IgD-negative memory B cell (primary cell): ENCODE data around the gene BABAM2. TPM values are rescaled to one million over a fixed set of nuclear protein-coding genes. Genes with fewer than 3 reads are reported as not detected.
A peak's percentile ranks its signal among the peaks of the same experiment; 100 is the strongest.

ENCODE experiments used
- H3K27ac Mint-ChIP-seq, 3 donors: one replicate each; pipeline ENCODE4 v1.8.0; 2020 to 2022; ENCODE audit warnings: mild to moderate bottlenecking in 3 of 3, mixed read lengths in 3 of 3, moderate library complexity in 1 of 3
- H3K27me3 Mint-ChIP-seq: one replicate; pipeline ENCODE4 v1.8.0; 2021; ENCODE audit warnings: mixed read lengths
- H3K36me3 Mint-ChIP-seq: one replicate; pipeline ENCODE4 v1.8.0; 2020; ENCODE audit warnings: mild to moderate bottlenecking, mixed read lengths
- H3K4me1 Mint-ChIP-seq, 3 donors: one replicate each; pipeline ENCODE4 v1.8.0; 2020 to 2022; ENCODE audit warnings: mixed read lengths in 3 of 3, mild to moderate bottlenecking in 1 of 3
- H3K4me3 Mint-ChIP-seq, 4 donors: one replicate each; pipeline ENCODE4 v1.8.0; 2020 to 2022; ENCODE audit warnings: mild to moderate bottlenecking in 4 of 4, mixed read lengths in 4 of 4, moderate library complexity in 3 of 4
- H3K9me3 Mint-ChIP-seq, 3 donors: one replicate each; pipeline ENCODE4 v1.8.0; 2020 to 2021; ENCODE audit warnings: mixed read lengths in 3 of 3, mild to moderate bottlenecking in 1 of 3
- polyA plus RNA-seq: library from polyadenylated mRNA; unstranded; fragments of 300-500 nt; fragmentation: Illumina TruSeq; gene quantifications from one replicate; pipeline ENCODE4 v1.2.3, GENCODE V29; 2021

BABAM2 gene
- polyA plus RNA-seq, 1 donor from 2014 or later, result 57.9 TPM

DNA sequence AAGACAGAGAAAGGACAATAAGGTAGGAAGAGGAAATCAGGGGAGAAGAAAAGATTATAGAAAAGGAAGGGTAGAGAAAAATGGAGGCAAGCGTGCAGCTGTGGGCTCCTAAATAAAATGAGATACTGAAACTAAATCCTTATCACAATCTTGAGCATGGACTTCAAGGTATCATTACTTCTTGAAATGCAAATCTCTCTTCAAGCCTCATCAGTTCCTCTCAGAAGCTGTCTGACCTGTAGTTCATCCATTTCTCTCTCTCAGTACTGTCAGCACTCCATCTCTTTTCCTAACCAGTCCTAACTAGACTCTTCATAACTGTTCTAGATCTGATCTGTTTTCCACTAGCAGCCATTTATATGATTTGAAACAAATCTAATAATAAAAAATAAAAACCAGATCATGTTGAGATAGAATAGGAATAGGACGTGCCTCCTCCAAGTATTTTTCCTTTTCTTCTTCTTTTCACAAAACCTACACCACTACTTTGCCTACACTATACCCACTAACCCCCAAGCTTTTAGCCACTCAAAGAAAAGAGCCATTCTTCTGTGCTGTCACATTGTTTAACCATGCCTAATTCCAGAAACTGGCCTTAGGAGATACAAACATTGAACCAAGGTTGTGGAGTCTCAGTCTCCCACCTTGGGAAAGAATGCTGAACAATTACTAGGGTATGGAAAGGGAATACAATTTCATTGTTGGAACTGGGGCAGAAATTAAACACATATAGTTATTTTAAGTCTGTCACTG is 21.1 kb downstream of the BABAM2 start:
- H3K9me3 Mint-ChIP-seq, result peaks cover 0 to 2% (median 2%) of the 10 kb centered on the region in 3 donors
- H3K4me1 Mint-ChIP-seq, result peaks cover 4 to 16% (median 5%) of the 10 kb centered on the region in 3 donors
- H3K36me3 Mint-ChIP-seq, result peaks cover 9% of the 10 kb centered on the region
- no peaks in the 10 kb centered on the region for H3K27me3 Mint-ChIP-seq
- peak overlapping the region in 1 of 3 donors; percentile 91 for H3K27ac Mint-ChIP-seq
- peak overlapping the region in 1 of 4 donors; percentile 20 for H3K4me3 Mint-ChIP-seq

DNA sequence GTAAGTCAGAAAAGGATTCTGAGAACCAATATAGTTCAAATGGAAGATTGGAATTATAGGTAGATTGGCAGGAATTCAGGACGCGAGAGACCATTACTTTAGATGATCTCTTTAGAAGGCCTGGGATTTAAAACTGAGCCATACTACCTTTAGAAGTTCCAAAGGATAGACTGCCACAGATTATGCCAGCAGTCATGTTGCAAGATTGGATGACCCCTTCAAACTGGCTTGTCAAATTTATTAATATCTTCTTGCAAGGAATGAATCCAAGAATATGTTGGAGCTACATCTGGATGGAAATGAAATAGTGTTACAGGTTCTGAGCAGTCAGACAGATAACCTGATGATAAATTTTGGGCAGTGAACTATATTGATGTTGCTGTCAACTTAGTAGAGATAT is 22.0 kb downstream of the BABAM2 start:
- peaks cover 0 to 2% (median 1%) of the 10 kb centered on the region in 3 donors for H3K9me3 Mint-ChIP-seq
- no peaks in the 10 kb centered on the region for H3K27me3 Mint-ChIP-seq
- no peak overlapping the region for H3K27ac Mint-ChIP-seq
- peaks cover 4 to 15% (median 4%) of the 10 kb centered on the region in 3 donors for H3K4me1 Mint-ChIP-seq
- peaks cover 7% of the 10 kb centered on the region for H3K36me3 Mint-ChIP-seq
- no peak overlapping the region for H3K4me3 Mint-ChIP-seq

- Mint-ChIP-seq H3K27me3 (no peaks in the 10 kb centered on the region), H3K4me1 (peaks cover 4 to 14% (median 4%) of the 10 kb centered on the region in 3 donors), H3K9me3 (peaks cover 0 to 2% (median 0%) of the 10 kb centered on the region in 3 donors), H3K4me3 (no peak overlapping the region), H3K27ac (peak overlapping the region in 1 of 3 donors; percentile 14), H3K36me3 (peaks cover 11% of the 10 kb centered on the region)
Measured at GRCh38 chr2:27914041-27914804, 23.7 kb downstream of the BABAM2 start.

DNA sequence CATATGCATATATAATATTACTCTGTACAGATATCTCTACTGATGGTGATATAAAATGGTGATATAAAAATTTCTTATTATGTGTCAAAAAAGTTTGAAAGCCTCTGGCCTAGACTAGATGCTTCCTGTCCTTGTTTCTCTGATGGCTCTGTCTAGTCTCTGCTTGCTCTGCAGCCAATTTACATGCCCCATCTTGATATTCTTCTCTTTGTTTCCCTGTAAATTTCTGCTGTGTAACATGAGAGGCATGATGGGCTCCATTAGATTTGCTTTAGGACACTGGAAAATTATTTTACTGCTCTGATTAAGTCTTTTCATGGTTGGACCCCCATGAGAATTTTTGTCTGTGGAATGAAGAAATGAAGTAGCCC is 24.3 kb downstream of the BABAM2 start:
- Mint-ChIP-seq H3K9me3 (peaks cover 0 to 2% (median 0%) of the 10 kb centered on the region in 3 donors), H3K4me3 (no peak overlapping the region), H3K27me3 (no peaks in the 10 kb centered on the region), H3K36me3 (peaks cover 13% of the 10 kb centered on the region), H3K4me1 (peaks cover 0 to 14% (median 4%) of the 10 kb centered on the region in 3 donors), H3K27ac (no peak overlapping the region)

GRCh38 chr2:27915191-27915590 is 24.7 kb downstream of the BABAM2 start:
- Mint-ChIP-seq H3K9me3 (peaks cover 0 to 2% (median 0%) of the 10 kb centered on the region in 3 donors), H3K36me3 (peaks cover 13% of the 10 kb centered on the region), H3K27me3 (no peaks in the 10 kb centered on the region), H3K4me1 (peaks cover 0 to 16% (median 8%) of the 10 kb centered on the region in 3 donors), H3K27ac (no peak overlapping the region), H3K4me3 (no peak overlapping the region)

DNA sequence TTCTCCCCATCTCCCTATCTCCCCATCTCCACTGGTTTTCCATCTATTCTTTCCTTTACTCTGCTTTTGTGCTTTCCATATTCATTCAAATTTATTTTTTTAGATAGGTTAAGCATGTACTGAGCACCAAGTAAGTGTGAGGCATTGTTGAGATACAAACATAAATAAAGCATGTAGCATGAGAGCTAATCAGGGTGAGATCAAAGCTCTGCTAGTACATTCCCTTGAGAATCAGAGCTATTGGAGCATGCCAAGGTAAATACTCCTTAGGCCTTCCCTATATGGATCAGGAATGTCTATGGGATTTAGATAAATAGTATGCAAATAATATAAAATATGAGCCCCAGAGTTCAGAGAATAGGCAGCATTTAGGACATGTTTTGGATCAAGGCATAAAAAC is 25.3 kb downstream of the BABAM2 start:
- peaks cover 13% of the 10 kb centered on the region for H3K36me3 Mint-ChIP-seq
- H3K27me3 Mint-ChIP-seq, result no peaks in the 10 kb centered on the region
- no peak overlapping the region for H3K27ac Mint-ChIP-seq
- no peak overlapping the region for H3K4me3 Mint-ChIP-seq
- H3K4me1 Mint-ChIP-seq, result peaks cover 0 to 16% (median 10%) of the 10 kb centered on the region in 3 donors
- peaks cover 0 to 2% (median 0%) of the 10 kb centered on the region in 3 donors for H3K9me3 Mint-ChIP-seq

- Mint-ChIP-seq H3K27me3 (no peaks in the 10 kb centered on the region), H3K9me3 (peaks cover 0 to 2% (median 0%) of the 10 kb centered on the region in 3 donors), H3K36me3 (peaks cover 11% of the 10 kb centered on the region), H3K4me3 (no peak overlapping the region), H3K27ac (no peak overlapping the region), H3K4me1 (peaks cover 0 to 14% (median 8%) of the 10 kb centered on the region in 3 donors)
Measured at GRCh38 chr2:27916293-27916995, 25.9 kb downstream of the BABAM2 start.

GRCh38 chr2:27920148-27920885 is 29.8 kb downstream of the BABAM2 start:
- peak overlapping the region in 2 of 3 donors; percentile 0 to 12 for H3K27ac Mint-ChIP-seq
- peaks cover 12% of the 10 kb centered on the region for H3K36me3 Mint-ChIP-seq
- no peaks in the 10 kb centered on the region for H3K9me3 Mint-ChIP-seq
- no peaks in the 10 kb centered on the region for H3K27me3 Mint-ChIP-seq
- H3K4me1 Mint-ChIP-seq, result peaks cover 0 to 10% (median 6%) of the 10 kb centered on the region in 3 donors
- peak overlapping the region in 1 of 4 donors; percentile 1 for H3K4me3 Mint-ChIP-seq

DNA sequence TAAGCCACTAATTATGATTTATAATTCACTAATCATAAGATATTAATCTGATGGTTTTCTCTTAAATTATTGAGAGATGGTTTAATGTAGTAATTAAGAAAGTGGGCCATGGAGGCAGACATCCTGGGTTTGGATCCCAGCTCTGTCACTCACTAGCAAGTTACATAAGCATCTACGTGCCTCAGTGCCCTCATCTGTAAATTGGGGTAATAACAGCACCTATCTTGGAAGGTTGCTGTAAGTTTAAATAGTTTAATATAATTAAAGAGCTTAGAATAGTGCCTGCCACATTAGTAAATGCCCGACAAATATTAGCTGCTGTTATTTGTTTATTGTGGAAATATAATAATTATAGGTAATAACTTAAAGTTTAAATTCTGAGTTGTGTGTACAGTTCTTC is 30.9 kb downstream of the BABAM2 start:
- Mint-ChIP-seq H3K4me3 (no peak overlapping the region), H3K27ac (no peak overlapping the region), H3K36me3 (peaks cover 18% of the 10 kb centered on the region), H3K27me3 (no peaks in the 10 kb centered on the region), H3K9me3 (no peaks in the 10 kb centered on the region), H3K4me1 (peaks cover 0 to 10% (median 6%) of the 10 kb centered on the region in 3 donors)

DNA sequence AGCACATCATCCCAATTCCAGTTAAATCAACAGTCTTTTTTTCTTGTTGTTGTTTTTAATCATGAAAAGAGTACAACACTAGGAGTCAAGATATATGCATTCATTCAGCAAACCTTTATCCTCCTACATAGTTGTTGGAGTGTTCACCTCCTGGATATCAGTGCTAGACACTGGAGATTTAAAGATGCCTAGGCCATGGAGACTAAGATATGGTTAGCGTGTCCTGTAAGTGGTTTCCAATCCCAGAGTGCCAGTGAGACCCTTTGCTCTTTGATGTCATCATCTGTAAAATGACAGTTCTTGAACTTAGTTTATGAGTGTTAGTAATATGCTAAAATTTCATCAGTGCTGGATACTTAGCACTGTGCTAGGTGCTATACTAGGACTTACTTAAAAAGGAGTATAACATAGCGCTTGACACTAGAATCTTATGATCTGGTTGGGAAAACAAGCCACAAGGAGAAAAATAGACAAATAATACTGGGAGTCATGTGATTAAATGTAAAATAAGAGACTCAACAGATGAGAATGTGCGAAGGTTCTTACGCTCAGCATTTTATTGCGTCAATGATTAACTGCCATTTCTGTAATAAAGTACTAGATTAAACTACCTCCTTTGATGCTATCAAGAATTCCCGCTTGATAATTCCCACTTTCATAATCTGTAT is 31.5 kb downstream of the BABAM2 start:
- H3K27ac Mint-ChIP-seq, result no peak overlapping the region
- no peaks in the 10 kb centered on the region for H3K9me3 Mint-ChIP-seq
- H3K27me3 Mint-ChIP-seq, result no peaks in the 10 kb centered on the region
- H3K4me3 Mint-ChIP-seq, result no peak overlapping the region
- H3K4me1 Mint-ChIP-seq, result peaks cover 0 to 10% (median 6%) of the 10 kb centered on the region in 3 donors
- H3K36me3 Mint-ChIP-seq, result peaks cover 19% of the 10 kb centered on the region

- no peaks in the 10 kb centered on the region for H3K27me3 Mint-ChIP-seq
- H3K9me3 Mint-ChIP-seq, result no peaks in the 10 kb centered on the region
- H3K4me3 Mint-ChIP-seq, result no peak overlapping the region
- peaks cover 0 to 10% (median 6%) of the 10 kb centered on the region in 3 donors for H3K4me1 Mint-ChIP-seq
- peaks cover 19% of the 10 kb centered on the region for H3K36me3 Mint-ChIP-seq
- H3K27ac Mint-ChIP-seq, result no peak overlapping the region
Measured at GRCh38 chr2:27922842-27923241, 32.3 kb downstream of the BABAM2 start.

GRCh38 chr2:27925766-27926472 is 35.4 kb downstream of the BABAM2 start:
- H3K27me3 Mint-ChIP-seq, result no peaks in the 10 kb centered on the region
- peaks cover 10% of the 10 kb centered on the region for H3K36me3 Mint-ChIP-seq
- no peak overlapping the region for H3K4me3 Mint-ChIP-seq
- no peaks in the 10 kb centered on the region for H3K9me3 Mint-ChIP-seq
- H3K27ac Mint-ChIP-seq, result peak overlapping the region in 1 of 3 donors; percentile 12
- peaks cover 0 to 4% (median 0%) of the 10 kb centered on the region in 3 donors for H3K4me1 Mint-ChIP-seq

- Mint-ChIP-seq H3K27ac (no peak overlapping the region), H3K36me3 (peaks cover 20% of the 10 kb centered on the region), H3K4me1 (peaks cover 0 to 2% (median 1%) of the 10 kb centered on the region in 3 donors), H3K4me3 (no peak overlapping the region), H3K9me3 (no peaks in the 10 kb centered on the region), H3K27me3 (no peaks in the 10 kb centered on the region)
Measured at GRCh38 chr2:27929916-27930486, 39.5 kb downstream of the BABAM2 start.
